SK-N-SH treated with all-trans-retinoic acid at 6 μM for 48 hours (cell line): ENCODE results near the gene KRT4.
"Not testable (repeated sequence)": the region's sequence is repeated elsewhere in the genome, so short reads cannot be mapped to it uniquely, and the experiment has no call there.

Experiments
- ATAC-seq: fragments of 200-7000 bp; cut with Tn5 transposase; 3 replicates; pipeline ENCODE4 v1.9.1; 2020; ENCODE audit warnings: mild to moderate bottlenecking, moderate library complexity
- ARNTL ChIP-seq: fragments of 450-650 bp; formaldehyde crosslinking; IDR thresholded peaks from 2 replicates; pipeline ENCODE4 v1.5.0; 2020; ENCODE audit warnings: low read depth, mild to moderate bottlenecking, moderate library complexity, borderline replicate concordance
- BACH2 ChIP-seq: fragments of 250-450 bp; sonication (Bioruptor Pico); IDR thresholded peaks from 2 replicates; pipeline ENCODE4 v1.9.0; 2021; ENCODE audit warnings: mild to moderate bottlenecking, borderline replicate concordance
- CSDC2 ChIP-seq: fragments of 250-450 bp; sonication (Bioruptor Pico); IDR thresholded peaks from 2 replicates; pipeline ENCODE4 v1.5.0; 2020; ENCODE audit warnings: mild to moderate bottlenecking, moderate library complexity
- ESRRG ChIP-seq: fragments of 250-450 bp; sonication (Bioruptor Pico); IDR thresholded peaks from 2 replicates; pipeline ENCODE4 v1.6.1; 2021; ENCODE audit warnings: mild to moderate bottlenecking
- GLIS3 ChIP-seq: fragments of 250-450 bp; sonication (Bioruptor Pico); IDR thresholded peaks from 2 replicates; pipeline ENCODE4 v1.5.0; 2020; ENCODE audit warnings: mild to moderate bottlenecking, moderate library complexity
- ISL1 ChIP-seq: fragments of 250-450 bp; sonication (Bioruptor Pico); IDR thresholded peaks from 2 replicates; pipeline ENCODE4 v2.1.2; 2022; ENCODE audit warnings: mild to moderate bottlenecking, moderate library complexity
- OSR1 ChIP-seq: fragments of 250-450 bp; sonication (Bioruptor Pico); IDR thresholded peaks from 2 replicates; pipeline ENCODE4 v1.8.0; 2022; ENCODE audit warnings: moderate library complexity, mild to moderate bottlenecking, inconsistent platforms
- PPARA ChIP-seq: fragments of 250-450 bp; sonication (Bioruptor Pico); IDR thresholded peaks from 2 replicates; pipeline ENCODE4 v1.5.0; 2020; ENCODE audit warnings: mild to moderate bottlenecking, borderline replicate concordance
- RARB ChIP-seq: fragments of 250-450 bp; sonication (Bioruptor Pico); IDR thresholded peaks from 2 replicates; pipeline ENCODE4 v1.8.0; 2021; ENCODE audit warnings: mild to moderate bottlenecking, moderate library complexity
- SNAI2 ChIP-seq: fragments of 250-450 bp; sonication (Bioruptor Pico); IDR thresholded peaks from 2 replicates; pipeline ENCODE4 v1.5.0; 2020; ENCODE audit warnings: mild to moderate bottlenecking, moderate library complexity
- TCF4 ChIP-seq: fragments of 250-450 bp; sonication (Bioruptor Pico); IDR thresholded peaks from 2 replicates; pipeline ENCODE4 v1.8.0; 2021; ENCODE audit warnings: mild to moderate bottlenecking, moderate library complexity, borderline replicate concordance
- TOX ChIP-seq: fragments of 250-450 bp; sonication (Bioruptor Pico); IDR thresholded peaks from 2 replicates; pipeline ENCODE4 v1.8.0; 2021; ENCODE audit warnings: mild to moderate bottlenecking, moderate library complexity, borderline replicate concordance
- ZFP3 ChIP-seq: fragments of 250-450 bp; sonication (Bioruptor Pico); IDR thresholded peaks from 2 replicates; pipeline ENCODE4 v1.5.0; 2020; ENCODE audit warnings: mild to moderate bottlenecking, moderate library complexity
- ZFP30 ChIP-seq: fragments of 450-650 bp; formaldehyde crosslinking; IDR thresholded peaks from 2 replicates; pipeline ENCODE4 v1.5.0; 2022; ENCODE audit warnings: mild to moderate bottlenecking, moderate library complexity
- ZNF565 ChIP-seq: fragments of 450-650 bp; formaldehyde crosslinking; conservative IDR thresholded peaks from 2 replicates; pipeline ENCODE4 v1.5.0; 2020; ENCODE audit warnings: low read depth, mild to moderate bottlenecking, moderate library complexity
- ZNF8 ChIP-seq: fragments of 450-650 bp; formaldehyde crosslinking; IDR thresholded peaks from 2 replicates; pipeline ENCODE4 v1.5.0; 2020; ENCODE audit warnings: mild to moderate bottlenecking, moderate library complexity
- TF ChIP-seq, protein P1 (sequence below): fragments of 250-450 bp; sonication (Bioruptor Pico); IDR thresholded peaks from 2 replicates; pipeline ENCODE4 v1.5.0; 2020; ENCODE audit warnings: mild to moderate bottlenecking, moderate library complexity
- TF ChIP-seq, protein P2 (sequence below): fragments of 250-450 bp; sonication (Bioruptor Pico); IDR thresholded peaks from 2 replicates; pipeline ENCODE4 v1.5.1; 2021; ENCODE audit warnings: mild to moderate bottlenecking, moderate library complexity

KRT4 gene

DNA sequence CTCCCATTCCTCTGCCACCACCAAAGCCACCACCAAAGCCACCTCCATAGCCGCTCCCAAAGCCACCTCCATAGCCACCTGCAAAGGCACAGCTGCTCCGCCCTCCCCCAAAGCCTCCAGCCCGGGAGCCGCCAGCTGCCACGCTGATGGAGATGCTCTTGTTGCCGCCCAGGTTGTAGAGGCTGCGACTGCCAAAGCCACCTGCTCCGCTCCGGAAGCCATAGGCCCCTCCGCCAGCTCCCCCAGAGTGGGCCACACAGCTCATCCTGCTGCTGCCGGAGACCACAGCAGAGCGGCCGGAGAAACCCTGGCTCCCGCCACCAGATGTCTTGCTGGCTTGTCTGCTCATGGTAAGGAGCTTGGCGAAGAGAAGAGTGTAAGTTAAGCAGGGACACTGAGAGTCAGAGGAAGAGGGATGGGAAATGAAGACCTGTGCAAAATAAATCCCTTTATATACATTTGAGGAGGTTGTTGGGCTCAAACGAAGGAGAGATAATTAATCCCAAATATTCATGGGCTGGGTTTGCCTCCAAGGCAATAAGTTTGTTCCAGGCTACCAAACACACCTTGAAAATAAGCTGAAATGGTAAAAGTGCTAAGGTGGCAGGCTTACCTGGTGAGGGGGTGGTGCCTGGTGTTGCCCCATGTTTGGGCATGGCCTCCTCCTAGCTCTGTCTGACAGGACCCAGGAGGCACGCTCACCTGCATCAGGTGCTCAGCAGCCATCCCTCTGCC lies 18.1 kb downstream of the KRT4 start, which contains the start of gene KRT3:
Gene KRT3 (minus strand): TSS at position 424 of the 735 bp plus-strand sequence. CDS start 75 bp downstream, at position 349.
- ATAC-seq = no peak
- TF ChIP-seq ZFP3 (CRISPR knock-in tag) = no peak
- no peak for TF ChIP-seq BACH2 (CRISPR knock-in tag)
- no peak for TF ChIP-seq TCF4 (CRISPR knock-in tag)
- no peak for TF ChIP-seq ZFP30
- TF ChIP-seq, protein P1, sequence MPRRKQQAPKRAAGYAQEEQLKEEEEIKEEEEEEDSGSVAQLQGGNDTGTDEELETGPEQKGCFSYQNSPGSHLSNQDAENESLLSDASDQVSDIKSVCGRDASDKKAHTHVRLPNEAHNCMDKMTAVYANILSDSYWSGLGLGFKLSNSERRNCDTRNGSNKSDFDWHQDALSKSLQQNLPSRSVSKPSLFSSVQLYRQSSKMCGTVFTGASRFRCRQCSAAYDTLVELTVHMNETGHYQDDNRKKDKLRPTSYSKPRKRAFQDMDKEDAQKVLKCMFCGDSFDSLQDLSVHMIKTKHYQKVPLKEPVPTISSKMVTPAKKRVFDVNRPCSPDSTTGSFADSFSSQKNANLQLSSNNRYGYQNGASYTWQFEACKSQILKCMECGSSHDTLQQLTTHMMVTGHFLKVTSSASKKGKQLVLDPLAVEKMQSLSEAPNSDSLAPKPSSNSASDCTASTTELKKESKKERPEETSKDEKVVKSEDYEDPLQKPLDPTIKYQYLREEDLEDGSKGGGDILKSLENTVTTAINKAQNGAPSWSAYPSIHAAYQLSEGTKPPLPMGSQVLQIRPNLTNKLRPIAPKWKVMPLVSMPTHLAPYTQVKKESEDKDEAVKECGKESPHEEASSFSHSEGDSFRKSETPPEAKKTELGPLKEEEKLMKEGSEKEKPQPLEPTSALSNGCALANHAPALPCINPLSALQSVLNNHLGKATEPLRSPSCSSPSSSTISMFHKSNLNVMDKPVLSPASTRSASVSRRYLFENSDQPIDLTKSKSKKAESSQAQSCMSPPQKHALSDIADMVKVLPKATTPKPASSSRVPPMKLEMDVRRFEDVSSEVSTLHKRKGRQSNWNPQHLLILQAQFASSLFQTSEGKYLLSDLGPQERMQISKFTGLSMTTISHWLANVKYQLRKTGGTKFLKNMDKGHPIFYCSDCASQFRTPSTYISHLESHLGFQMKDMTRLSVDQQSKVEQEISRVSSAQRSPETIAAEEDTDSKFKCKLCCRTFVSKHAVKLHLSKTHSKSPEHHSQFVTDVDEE (CRISPR knock-in tag) = no peak
- TF ChIP-seq TOX (CRISPR knock-in tag) = no peak
- TF ChIP-seq, protein P2, sequence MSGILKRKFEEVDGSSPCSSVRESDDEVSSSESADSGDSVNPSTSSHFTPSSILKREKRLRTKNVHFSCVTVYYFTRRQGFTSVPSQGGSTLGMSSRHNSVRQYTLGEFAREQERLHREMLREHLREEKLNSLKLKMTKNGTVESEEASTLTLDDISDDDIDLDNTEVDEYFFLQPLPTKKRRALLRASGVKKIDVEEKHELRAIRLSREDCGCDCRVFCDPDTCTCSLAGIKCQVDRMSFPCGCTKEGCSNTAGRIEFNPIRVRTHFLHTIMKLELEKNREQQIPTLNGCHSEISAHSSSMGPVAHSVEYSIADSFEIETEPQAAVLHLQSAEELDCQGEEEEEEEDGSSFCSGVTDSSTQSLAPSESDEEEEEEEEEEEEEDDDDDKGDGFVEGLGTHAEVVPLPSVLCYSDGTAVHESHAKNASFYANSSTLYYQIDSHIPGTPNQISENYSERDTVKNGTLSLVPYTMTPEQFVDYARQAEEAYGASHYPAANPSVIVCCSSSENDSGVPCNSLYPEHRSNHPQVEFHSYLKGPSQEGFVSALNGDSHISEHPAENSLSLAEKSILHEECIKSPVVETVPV (CRISPR knock-in tag) = no peak
- TF ChIP-seq PPARA (CRISPR knock-in tag) = no peak
- no peak for TF ChIP-seq RARB (CRISPR knock-in tag)
- TF ChIP-seq, all 23 proteins: peak for 0

DNA sequence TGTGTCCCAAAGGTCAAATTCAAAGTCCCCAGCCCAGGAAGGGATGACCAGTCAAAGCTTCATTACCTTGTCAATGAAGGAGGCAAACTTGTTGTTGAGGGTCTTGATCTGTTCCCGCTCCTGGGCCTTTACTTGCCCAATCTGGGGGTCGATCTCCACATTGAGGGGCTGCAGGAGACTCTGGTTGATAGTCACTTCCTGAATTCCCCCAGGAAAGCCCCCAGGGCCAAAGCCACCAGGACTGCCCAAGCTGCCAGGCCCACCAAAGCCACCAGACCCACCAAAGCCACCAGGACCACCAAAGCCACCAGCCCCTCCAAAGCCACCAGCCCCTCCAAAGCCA lies 18.6 kb downstream of the KRT4 start:
- not testable (repeated sequence) for ATAC-seq

DNA sequence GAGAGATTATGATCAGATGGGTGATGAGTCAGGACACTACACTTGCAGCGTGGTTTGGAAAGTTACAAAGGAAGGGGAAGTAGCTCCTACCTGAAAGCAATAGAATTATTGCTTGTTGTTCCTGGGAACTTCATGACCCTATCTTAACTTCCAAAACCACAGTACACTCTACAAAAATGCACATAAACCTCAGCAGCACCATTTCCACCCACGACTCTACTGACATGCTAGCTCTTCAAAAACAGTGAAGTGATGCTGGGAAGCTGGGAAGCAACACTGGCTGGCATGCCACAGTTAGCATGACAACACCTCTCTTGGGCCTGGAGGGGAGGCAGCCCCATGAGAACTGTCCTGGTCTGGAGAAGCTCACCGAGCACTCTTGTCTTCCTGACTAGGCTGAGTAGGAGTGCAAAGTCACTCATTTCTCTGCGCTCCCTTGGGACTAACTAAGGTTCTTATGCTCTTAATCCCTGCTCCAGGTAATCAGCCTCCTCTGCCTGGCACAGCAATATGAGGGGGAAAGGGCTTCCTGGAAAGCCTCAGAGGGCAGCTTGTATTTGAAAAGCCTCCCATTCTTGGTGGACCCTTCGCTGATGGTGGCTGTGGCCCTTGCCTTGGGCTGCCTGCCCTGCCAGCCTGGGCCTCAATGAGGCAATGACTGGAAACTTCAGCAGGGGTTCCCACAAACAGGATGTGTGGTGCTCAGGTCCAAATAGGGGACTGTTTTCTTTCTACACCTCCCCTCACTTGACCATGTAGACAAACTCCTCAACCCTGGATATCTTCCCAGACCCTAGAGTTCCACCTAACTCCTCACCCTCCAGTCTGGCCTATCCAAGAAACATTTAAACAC lies 19.2 kb downstream of the KRT4 start:
- ATAC-seq = no peak
- TF ChIP-seq GLIS3 (CRISPR knock-in tag) = no peak
- TF ChIP-seq ISL1 (CRISPR knock-in tag) = no peak
- no peak for TF ChIP-seq BACH2 (CRISPR knock-in tag)
- no peak for TF ChIP-seq ARNTL (CRISPR knock-in tag)
- TF ChIP-seq ZFP30 = no peak
- TF ChIP-seq, protein P1 (CRISPR knock-in tag) = no peak
- no peak for TF ChIP-seq ZNF8 (CRISPR knock-in tag)
- TF ChIP-seq TCF4 (CRISPR knock-in tag) = no peak
- TF ChIP-seq ESRRG (CRISPR knock-in tag) = no peak
- TF ChIP-seq PPARA (CRISPR knock-in tag) = no peak
- TF ChIP-seq RARB (CRISPR knock-in tag) = no peak
- TF ChIP-seq CSDC2 (CRISPR knock-in tag) = no peak
- TF ChIP-seq OSR1 (CRISPR knock-in tag) = no peak
- TF ChIP-seq ZNF565 (CRISPR knock-in tag) = no peak
- TF ChIP-seq SNAI2 (CRISPR knock-in tag) = no peak
